ENCODE measurements around the gene CD300H. TPM values are rescaled to one million over a fixed set of nuclear protein-coding genes. Genes with fewer than 3 reads are reported as not detected.

The CD300H gene
- not detected in 2 replicates for total RNA-seq

GRCh38 chr17:74567397-74567796 is at the start of gene CD300H:
TSS of gene CD300H (minus strand) at chr17:74567509.

GRCh38 chr17:74592087-74592990 is 25.0 kb upstream of the CD300H start, which contains the start of gene CD300LD:
TSS of gene CD300LD (minus strand) at chr17:74592283. CDS start at chr17:74592202, 81 bp downstream.

DNA sequence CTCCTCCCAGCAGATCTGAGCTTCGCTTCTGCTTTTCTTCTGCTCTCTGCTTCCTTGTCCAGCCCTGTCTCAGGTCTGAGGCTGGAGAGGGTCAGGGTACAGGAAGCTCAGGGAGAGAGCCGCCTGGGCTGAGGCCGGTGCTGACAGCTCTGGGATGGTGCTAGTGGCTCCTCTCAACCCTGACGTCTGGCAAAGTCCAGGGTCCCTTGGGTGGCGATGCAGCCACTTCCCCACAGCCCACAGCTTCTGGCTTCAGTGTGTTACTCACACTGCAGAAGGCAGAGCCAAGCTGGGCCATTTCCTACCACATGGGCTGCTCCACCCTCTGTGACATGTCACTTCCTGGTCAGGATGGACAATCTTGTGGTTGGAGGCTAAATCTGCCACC is 21.5 kb downstream of the CD300H start, which contains the start of gene CD300C:
TSS of gene CD300C (minus strand) at position 273 of the 388 bp plus-strand sequence. CDS start 333 bp downstream, outside the sequence.

DNA sequence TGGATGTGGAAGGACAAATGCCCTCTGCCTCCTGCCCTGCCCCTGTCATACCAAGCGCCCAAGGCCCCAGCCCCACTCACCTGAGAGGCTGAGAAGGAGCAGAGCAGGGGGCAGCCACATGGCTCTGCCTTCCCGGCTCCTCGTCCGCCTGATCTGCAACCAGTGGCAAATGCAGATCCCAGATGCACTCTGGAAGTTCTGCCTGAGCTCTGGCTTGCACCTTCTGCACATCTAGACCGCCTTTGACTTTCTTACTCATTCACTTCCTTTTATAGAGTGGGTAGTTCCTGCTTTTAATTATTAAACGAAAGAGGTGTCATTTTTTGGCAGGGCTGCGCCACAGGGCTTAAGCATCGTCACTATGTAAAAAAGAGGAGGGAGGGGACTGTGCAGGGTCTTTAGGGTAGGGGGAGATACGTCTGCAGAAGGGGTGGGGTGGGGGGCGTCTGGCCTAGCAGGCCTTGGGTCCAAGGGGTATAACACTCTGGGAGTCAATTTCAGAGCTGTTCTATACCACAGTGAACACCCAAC is 36.0 kb downstream of the CD300H start, which contains the start of gene CD300LB:
TSS of gene CD300LB (minus strand) at position 245 of the 531 bp plus-strand sequence. CDS start at position 120, 125 bp downstream.

Other genes with a start within 250 kb of the CD300H start
- not detected in 2 replicates for gene KIF19, start 241.3 kb downstream of the CD300H start, total RNA-seq
- not detected in 2 replicates for gene BTBD17, start 205.6 kb downstream of the CD300H start, total RNA-seq
- not detected in 2 replicates for gene GPR142, start 200.0 kb downstream of the CD300H start, total RNA-seq
- not detected in 2 replicates for gene GPRC5C, start 135.4 kb downstream of the CD300H start, total RNA-seq
- not detected in 2 replicates for gene CD300A, start 100.9 kb downstream of the CD300H start, total RNA-seq
- not detected in 2 replicates for gene CD300LB, start 36.0 kb downstream of the CD300H start, total RNA-seq
- gene CD300C, start 21.4 kb downstream of the CD300H start, total RNA-seq = not detected in 2 replicates
- not detected in 2 replicates for gene CD300LD, start 24.8 kb upstream of the CD300H start, total RNA-seq
- gene CD300E, start 56.2 kb upstream of the CD300H start, total RNA-seq = not detected in 2 replicates
- not detected in 2 replicates for gene CD300LF, start 145.4 kb upstream of the CD300H start, total RNA-seq
- under 0.01 and 0.46 TPM in 2 replicates for gene RAB37, start 169.7 kb upstream of the CD300H start, total RNA-seq
- 12.7 and 14.9 TPM in 2 replicates for gene NHERF1, start 181.1 kb upstream of the CD300H start, total RNA-seq
- 36.1 and 36.5 TPM in 2 replicates for gene NAT9, start 208.8 kb upstream of the CD300H start, total RNA-seq